NCI-H2029 treated with DMSO at 0.1 percent for 48 hours (cell line): Measurements from ENCODE around the gene SLC6A18.

Source experiments
- DNase-seq: peaks from one replicate; lab custom pipeline; 2025; lab: John Stamatoyannopoulos, UW

Gene SLC6A18

GRCh38 chr5:1225081-1225480 is at the start of gene SLC6A18:
SLC6A18 (plus strand) TSS chr5:1225381; CDS start chr5:1225478, 97 bp downstream.
- no peak for DNase-seq

GRCh38 chr5:1175801-1176472 is 49.2 kb upstream of the SLC6A18 start:
- no peak for DNase-seq

GRCh38 chr5:1176473-1177391 is 48.4 kb upstream of the SLC6A18 start:
- DNase-seq = no peak

- DNase-seq = no peak
These were observed 47.2 kb upstream of the SLC6A18 start for GRCh38 chr5:1177826-1178528.

GRCh38 chr5:1178529-1179382 is 46.4 kb upstream of the SLC6A18 start:
- DNase-seq = no peak

GRCh38 chr5:1179383-1179715 is 45.8 kb upstream of the SLC6A18 start:
- no peak for DNase-seq

- DNase-seq = no peak
These were observed 45.1 kb upstream of the SLC6A18 start for GRCh38 chr5:1180096-1180495.

- no peak for DNase-seq
These were observed 44.3 kb upstream of the SLC6A18 start for GRCh38 chr5:1180841-1181271.

- no peak for DNase-seq
These were observed 43.5 kb upstream of the SLC6A18 start for GRCh38 chr5:1181451-1182359.

GRCh38 chr5:1182360-1182632 is 42.9 kb upstream of the SLC6A18 start:
- DNase-seq = no peak

- no peak for DNase-seq
These were observed 42.4 kb upstream of the SLC6A18 start for GRCh38 chr5:1182633-1183423.

- DNase-seq = no peak
These were observed 41.6 kb upstream of the SLC6A18 start for GRCh38 chr5:1183424-1184162.

- no peak for DNase-seq
These were observed 41.1 kb upstream of the SLC6A18 start for GRCh38 chr5:1184163-1184470.

GRCh38 chr5:1184481-1184880 is 40.7 kb upstream of the SLC6A18 start:
- DNase-seq = no peak

GRCh38 chr5:1185038-1185627 is 40.0 kb upstream of the SLC6A18 start:
- no peak for DNase-seq

GRCh38 chr5:1185629-1186350 is 39.4 kb upstream of the SLC6A18 start:
- no peak for DNase-seq

- DNase-seq = no peak
These were observed 38.6 kb upstream of the SLC6A18 start for GRCh38 chr5:1186351-1187233.
